CD4-positive, alpha-beta T cell treated with Interleukin-1 beta for 1 hour (primary cell): ENCODE results near the gene ADCY5.

ENCODE experiments used
- DNase-seq, 2 donors: peaks; one replicate each; pipeline ENCODE4 v3.0.0-alpha.2; 2020 to 2022

ADCY5 gene

DNA sequence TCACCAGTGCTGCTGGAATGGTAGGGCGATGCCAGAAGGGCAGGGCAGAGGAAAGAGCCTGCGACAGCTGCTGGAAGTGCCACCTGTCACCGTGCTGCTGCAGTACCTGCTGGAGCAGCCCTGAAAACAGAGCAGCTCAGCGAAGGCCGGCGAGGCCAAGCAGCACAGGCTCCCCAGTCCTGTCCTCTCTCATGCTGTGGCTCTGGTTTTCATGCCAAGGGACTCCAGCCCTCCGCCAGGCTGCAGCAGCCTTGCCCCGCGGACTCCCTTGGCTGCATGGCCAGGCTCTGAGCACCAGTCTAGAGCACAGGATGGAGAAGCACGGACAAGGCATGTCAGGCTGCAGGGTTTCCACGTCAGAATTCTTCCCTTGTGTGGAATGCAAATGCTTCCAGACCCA, 43.9 kb downstream of the ADCY5 start:
- no peak for DNase-seq

DNA sequence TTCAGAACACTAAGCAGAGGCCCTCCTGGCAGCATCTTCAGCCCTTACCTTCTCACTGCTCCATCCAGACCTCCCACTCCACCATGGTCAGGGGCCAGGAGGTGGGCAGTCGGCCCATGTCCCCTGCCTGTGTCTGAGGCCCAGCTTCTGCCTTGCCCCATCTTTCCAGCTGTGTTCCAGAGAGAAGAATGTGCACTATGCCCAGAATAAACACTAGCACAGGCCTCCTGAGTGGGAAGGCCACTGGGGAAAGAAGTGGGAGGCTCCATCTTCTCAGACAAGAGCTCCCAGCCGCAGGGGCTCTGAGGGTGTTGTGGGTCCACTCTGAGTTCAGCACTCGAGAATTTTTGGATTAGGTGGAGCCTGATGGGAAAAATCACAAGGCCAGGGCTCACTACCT, 44.5 kb downstream of the ADCY5 start:
- DNase-seq = no peak

DNA sequence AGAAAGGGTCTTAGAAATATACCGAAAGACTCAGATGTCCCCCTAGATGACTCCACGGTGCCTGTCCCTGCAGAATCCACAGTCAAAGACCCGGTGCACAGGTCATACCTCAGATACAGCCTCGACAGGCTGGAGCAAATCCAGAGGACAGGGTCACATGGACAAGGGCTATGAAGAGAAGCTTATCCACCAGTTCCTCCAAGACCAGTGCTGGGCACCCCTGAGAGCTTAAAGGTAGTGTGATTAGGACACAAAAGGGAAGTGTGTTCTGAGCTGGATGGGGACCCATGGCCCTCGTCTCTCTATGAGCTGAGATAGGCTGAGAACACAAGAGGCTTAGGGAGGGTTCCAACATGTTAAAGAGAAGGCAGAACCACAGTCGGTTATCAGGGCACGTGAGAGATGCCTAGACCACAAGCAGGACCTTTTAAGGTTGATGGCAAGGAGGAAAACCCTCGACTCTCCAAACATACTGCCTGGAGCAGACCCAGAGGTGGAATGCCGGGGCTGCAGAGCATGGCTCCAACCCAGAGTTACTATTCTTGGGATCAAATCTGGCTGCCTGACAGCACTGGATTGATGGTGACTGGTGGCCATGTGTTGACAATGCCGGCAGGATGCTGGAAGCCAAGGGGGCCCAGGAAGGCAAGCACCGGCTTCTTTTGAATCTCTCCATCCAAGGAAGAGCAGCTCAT, 46.9 kb downstream of the ADCY5 start:
- DNase-seq = no peak

DNA sequence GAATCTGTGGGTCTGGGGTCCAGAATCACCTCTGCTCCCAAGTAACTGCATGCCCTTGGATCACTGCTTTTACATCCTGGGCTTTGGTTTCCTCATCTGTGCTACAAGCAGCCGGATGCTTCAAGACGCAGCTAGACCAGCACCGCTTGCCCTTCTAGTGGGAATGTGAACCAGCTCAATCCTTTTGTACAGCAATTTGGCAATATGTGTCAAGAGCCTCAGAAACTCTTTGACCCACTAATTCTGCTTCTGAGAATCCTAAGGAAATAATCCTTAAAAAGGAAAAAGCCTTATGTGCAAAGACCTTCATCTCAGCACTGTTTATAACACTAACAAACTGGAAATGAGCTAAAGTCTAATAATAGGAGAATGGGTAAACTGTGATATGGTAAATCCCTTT, 48.7 kb downstream of the ADCY5 start:
- DNase-seq = no peak

DNA sequence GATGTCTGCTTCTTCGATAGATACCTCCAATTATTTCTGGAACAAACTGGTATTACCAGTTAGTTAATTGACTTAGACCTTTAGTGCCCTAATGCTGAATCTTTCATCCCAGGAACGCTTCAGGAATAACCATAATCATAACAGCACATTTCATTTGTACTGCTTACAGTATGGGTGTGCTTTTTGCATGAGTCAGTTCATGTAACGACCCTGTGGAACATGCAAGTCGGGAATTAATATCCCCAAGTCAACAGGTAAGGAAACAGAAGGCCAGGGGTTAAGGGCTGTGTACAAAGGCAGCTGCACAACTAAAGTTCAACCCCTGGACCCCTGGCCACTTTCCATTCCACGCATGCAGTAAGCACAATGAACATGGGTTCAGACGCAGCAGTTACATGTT, 49.2 kb downstream of the ADCY5 start:
- no peak for DNase-seq

DNA sequence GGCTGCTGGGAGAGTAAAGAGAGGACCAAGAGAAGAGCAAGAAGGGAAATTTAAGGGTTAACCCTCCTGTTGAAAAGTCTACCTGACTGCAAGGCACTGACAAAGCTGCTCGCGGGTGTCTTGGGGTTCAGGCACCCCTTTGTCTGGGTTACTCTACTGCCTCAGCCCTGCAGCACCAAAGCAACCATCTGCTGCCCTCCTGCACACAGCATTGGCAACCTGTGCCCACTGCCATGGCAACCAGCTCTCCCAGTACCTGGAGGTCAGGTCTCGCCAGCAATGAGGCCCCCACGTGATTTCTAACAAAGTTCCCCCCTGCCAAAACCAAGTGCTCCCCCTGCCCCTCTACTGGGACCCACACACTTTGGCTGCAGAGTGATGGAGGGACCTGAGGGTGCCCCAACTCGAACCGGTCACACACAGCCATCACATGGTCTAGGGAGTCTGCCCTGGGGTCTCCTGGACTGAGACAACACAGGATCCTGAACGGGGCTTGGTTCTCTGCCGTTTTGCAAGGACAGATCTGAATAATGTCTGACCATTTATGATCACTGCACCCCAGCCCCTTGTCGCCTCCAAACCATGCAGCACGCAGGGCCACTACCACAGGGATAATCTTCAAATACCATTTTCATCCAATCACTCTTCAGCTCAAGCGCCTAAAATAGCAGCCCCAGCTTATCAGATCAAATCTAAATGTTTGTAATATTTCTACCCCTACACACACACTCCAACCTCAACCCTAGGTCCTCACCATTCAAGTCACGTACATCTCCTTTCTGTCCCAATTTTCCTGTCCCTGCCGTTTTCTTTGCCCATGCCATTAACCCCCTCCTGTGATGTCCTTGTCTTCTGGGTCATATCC, 50.7 kb downstream of the ADCY5 start:
- no peak for DNase-seq

DNA sequence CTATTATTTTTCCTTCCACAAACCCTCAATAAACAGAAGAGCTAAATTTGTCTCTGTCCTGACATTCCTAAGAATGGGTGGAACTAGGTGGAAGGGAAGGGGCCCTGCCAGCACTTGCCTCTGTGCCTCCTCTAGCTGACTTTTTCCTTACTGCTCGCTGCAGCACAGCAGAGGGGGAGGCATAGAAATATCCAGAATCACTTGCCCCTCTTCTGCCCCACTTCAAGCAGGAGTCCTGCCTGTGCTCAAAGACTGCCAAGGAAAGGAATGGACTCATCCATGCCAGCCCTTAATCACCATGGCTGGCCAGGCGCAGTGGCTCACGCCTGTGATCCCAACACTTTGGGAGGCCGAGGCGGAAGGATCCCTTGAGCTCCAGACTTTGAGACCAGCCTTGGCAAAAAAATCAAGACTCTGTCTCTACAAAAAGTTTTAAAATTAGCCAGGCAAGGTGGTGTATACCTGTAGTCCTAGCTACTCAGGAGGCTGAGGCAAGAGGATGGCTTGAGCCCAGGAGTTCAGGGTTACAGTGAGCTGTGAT, 51.8 kb downstream of the ADCY5 start:
- DNase-seq = no peak

DNA sequence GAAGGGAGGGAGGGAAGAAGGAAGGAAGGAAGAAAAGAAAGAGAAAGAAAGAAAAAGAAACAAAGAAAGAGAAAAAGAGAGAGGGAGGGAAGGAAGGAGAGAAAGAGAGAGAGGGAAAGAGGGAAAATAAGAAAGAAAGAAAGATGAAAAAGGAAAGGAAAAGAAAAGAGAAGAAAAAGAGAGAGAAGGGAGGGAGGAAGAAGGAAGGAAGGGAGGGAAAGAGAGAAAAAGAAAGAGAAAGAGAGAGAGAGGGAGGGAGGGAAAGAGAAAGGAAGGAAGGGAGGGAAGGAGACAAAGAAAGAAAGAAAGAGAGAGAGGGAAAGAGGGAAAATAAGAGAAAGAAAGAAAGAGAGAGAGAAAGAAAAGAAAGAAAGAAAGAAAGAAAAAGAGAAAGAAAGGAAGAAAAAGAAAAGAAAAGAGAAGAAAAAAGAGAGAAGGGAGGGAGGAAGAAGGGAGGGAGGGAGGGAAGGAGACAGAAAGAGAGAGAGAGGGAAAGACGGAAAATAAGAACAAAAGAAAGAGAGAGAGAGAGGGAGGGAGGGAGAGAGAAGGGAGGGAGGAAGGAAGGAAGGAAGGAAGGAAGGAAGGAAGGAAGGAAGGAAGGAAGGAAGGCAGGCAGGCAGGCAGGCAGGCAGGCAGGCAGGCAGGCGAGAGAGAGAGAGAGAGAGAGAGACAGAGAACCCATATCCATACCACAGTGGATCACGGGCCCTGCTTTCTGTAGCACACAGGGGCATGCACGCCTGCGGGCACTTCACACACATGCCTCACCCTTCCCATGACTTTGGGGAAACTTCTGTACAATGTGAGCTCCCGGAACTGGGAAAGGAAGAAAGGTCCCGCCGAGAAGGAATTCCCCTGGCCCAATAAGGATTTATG, 52.5 kb downstream of the ADCY5 start:
- DNase-seq = no peak

DNA sequence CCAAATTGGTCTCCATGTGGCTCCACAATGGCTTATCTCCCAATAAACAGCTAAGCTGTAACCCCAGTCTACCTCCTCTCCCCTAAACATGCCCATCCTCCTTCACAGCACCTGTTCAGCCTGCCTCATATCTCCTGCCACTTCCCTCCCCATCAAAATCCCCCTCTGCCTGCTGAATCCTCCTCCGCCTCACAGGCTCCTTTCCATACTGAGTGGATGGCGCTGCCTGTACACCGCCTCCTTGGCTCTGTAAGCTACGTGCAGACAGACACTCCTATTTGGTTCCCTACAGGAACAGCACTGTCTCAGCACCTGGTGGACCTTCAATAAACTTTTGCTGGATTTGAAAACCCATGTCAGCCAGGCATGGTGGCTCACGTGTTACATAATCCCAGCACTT, 53.7 kb downstream of the ADCY5 start:
- DNase-seq = no peak

DNA sequence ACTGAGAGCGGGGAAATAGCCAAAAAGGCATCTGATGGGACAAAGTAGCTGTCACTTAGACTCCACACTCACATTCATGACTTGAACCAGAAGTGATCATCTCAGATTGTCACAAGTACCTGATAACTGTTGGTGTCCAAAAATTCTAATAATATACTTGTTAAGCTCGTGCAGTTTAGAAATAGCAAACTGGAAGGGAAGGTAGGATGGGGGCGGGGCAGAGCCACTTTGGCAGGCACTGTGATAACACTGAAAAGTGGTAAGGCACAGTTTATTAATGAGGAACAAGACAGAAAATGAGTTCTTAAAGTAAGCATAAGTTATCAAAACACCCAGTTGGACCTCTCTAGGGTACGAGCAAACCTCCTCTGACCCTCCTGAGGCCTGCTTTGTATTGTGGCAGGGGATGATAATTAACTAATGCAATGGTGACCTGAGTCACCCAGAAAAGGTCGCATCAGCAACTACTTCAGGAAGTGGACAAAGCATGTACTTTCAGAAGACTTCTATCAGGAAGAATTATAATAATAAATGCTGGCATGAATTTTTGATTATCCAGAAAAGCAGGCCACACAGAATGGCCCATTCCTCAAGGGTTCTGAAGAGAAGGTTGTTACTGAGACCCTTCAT, 54.4 kb downstream of the ADCY5 start:
- no peak for DNase-seq

DNA sequence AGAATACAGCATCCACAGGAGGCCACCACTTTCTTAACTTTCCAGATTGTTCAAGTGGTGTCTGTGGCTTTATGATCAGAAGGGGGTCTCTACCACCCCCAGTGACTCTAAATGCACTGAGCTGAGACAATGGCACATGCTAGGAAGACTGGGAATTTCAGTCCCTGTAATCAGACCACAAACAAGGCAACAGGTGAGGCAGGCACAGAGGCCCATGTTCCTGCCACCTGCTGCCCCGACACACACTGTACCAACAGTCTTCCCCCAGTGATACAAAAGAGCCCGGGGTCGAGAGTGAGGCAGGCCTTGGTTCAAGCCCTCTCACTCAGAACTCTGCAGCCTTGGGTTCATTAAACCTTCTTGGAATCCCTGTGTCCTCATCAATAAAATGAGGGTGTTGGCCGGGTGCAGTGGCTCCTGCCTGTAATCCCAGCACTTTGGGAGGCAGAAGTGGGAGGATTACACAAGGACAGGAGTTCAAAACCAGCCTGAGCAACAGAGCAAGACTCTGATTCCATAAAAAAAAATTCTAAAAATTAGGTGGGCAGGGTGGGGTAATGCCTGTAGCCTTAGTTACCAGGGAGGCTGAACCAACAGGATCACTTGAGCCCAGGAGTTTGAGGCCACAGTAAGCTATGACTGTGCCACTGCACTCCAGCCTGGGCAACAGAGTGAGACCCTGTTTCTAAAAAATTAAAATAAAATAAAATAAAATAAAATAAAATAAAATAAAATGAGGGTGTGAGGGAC, 55.8 kb downstream of the ADCY5 start:
- no peak for DNase-seq

DNA sequence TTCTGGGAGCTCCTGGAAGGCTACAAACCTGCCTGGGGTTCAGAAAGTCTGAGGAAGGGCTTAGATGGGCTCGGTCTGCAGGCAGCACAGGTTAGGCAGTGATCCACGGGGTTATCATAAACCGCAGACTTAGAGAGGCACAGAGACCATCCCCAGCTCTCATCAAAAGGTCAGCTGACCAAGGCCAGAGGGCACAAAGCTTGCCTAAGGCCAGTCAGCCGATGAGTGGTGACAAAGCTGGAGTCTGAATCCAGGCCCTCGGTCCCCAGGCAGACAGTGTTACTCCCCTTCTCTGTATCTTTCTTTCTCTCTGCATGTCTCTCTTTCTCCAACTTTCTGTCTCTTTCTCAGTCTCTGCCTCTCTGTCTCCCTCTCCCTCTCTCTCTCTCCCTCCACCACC, 56.5 kb downstream of the ADCY5 start:
- DNase-seq = no peak

DNA sequence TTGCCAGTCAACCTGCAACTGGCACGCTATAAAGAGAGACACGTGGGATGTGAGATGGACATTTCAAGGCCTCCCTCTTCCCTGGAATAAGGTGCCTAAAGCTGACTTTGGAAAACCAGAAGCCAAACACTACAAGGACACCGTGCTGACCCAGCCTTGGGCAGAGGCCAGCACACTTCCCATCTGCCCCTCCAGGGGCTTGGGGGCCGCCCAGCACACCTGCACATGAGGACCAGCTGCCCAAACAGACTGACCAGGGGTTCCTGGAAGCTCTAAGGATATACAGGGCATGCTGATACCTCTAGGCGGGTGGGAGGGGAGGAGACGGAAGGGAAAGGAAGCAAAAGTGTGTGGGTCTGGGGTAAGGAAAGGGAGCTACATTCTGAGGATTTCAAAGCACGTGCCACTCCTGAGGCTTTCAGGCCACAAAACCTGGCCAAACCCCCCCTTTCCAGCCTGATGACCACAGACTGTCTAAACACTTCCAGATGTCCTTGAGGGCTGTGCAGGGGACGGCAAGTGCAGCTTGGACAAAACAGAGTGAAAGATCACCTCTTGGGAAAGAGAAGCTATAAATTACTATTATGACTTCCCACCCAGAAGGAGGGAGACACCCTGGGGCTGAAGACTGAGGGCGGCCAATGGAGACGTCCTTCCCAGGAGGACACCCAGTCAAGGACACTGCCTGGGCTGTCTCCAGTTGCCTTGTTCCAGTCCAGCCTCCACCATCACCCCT, 57.9 kb downstream of the ADCY5 start:
- DNase-seq = no peak

DNA sequence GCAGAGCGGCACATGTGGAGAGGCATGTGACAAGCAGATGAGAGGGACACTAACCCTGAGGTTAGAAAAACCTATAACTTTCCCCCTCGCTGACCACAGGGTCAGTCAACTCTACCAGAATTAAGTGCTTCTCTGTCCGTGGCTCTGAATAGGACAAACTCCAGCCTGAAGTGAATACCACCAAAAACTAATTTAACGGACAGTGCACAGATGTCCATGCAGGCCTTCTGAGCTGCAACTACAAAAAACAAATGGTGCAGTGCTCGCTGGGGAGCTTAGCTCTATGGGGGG, 59.3 kb downstream of the ADCY5 start:
- DNase-seq = no peak

DNA sequence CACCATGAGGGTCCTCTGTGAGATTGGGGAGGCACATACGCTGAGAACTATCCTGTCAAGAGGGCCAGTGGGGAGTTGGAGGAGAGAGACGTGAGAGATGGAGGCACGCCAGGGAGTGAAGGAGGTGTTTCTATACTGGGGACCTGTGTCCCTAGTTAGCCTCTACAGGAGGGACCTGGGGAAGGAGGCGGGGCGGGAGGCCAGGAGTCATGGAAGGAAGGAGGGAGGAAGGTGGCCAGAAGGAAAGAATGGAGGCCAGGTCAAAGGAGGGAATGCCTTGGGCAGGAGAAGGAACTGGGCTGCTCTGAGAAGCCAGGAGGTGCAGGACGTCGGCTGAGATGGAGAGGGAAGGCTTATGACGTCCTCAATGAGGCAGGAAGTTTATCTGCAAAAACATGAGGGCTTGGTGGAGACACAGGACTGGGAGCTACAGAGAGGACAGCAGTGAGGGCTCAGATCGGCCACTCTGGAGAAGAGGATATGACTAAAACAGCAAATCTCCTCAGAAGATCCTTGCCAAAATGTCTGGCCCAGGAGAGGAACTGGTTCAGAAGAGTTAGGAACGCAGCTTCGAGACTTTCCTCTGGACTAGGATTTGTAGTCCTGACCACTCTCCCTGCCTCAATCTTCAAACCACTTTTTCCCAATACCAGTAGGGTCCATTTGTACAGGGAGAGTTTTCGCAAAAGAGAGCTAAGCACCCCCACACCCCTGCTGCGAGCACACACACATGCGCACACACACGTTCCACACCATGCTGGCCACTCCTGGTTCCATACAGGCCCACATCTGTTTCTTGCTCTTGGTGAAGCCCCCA, 59.9 kb downstream of the ADCY5 start:
- no peak for DNase-seq

DNA sequence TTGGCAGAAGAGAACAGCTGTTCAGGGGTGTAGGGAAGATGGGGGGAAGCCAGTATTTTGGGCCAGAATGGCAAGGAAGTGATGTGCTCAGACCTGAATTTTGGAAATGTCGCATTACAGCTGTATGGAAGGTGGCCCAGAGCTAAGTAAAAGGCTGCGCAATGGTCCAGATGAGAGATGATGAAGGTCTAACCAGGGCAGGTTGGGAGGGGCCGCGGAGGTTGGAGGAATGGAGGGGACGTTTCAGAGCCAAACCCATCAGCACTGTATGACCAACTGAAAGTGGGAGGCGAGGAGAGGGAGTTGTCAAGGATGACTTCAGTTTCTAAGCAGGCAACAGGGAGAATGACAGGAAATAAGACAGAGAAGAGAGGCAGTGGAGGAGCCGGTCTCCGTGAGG, 60.8 kb downstream of the ADCY5 start:
- no peak for DNase-seq

DNA sequence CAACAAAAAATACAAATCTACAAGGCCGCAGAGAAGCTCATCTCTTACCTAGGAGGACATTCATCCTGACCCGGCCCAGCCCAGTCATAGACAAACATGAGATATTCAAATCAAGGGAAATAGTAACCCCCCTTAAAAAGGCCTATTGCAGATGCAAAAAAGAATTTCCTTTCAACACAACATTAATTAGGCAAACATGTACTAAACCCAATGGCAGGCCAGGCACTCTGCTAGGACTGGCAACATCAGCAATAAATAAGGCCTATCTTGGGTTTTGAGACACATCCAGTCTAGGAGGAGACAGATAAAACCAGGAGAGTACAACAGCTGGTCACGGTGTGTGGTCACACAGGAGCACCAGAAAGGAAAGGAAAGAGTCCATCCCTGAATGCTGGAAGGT, 61.4 kb downstream of the ADCY5 start:
- DNase-seq = no peak

DNA sequence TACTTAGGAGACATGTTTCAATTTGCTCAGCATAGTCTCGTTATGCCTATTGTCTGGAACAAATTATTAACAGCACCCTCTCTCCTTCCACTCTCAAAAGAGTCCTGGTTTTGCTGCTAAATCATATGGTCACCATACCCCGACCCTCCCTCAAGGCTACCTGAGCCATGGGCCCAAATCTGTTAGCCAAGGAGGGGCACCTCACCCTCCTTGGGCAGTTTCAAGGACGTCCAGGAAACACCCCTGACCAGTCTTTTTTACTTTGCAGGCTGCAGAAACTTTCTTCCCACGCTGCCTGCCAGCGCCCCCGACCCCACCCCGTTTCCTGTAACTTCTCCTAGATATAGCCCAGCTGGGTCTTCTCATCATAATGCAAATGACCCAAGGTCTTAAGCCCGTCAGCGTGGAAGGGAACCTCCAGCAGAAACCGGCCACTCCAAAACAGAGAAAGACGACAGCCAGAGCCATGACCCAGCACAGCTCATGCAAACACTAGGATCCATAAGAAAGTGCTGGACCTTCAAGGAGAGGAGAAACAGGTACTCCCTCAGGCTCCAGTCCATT, 62.3 kb downstream of the ADCY5 start:
- DNase-seq = no peak

DNA sequence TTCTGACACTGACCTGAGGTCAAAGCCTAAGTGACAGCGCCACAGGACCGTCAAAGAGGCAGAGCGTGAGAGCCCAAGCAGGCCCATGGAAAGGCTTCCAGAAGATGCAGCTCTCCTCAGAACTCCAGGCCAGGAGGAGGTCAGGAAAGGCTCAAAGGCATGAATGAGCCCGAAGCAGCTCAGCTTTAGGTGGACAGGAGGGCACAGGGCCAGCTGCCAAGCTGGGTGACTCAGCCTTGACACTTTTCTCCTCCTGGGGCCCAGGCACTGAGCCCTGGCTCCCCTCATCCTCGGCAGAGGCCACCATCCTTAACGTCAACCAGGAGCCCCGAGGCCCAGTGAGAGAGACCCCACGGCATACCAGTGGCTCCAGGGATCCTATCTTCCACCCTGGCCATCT, 62.9 kb downstream of the ADCY5 start:
- no peak for DNase-seq

DNA sequence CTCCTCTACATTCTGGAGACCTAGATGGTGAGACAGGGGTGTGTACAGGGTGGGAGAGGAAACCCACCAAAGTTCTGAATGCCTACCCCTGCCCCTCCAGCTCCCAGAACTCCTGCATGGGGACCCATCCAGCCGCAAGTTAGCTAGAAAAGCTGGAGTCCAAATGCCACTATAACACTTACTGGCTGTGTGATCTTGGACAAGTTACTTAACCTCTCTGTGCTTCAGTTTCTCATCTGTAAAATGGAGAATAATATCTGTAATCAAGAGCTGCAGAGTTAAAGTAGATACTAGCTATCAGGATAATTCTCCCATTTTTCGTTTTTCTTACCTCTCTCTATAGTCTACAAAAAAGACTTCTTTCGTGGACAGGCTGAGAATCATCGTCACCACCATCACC, 63.4 kb downstream of the ADCY5 start:
- no peak for DNase-seq
